ENCODE data around the gene FXYD7.

- no peak for TF ChIP-seq CTCF (IDR thresholded peaks at IDR 0.05)
- no peak for TF ChIP-seq POLR2A (IDR thresholded peaks at IDR 0.05)
Observed at GRCh38 chr19:35181387-35181786, 38.3 kb downstream of the FXYD7 start.

Data from lower leg skin (tissue), 3 donors.